HepG2 (cell line): Measurements from ENCODE around the gene GARS1. TPM values are rescaled to one million over a fixed set of nuclear protein-coding genes. Genes with fewer than 3 reads are reported as not detected.

Experiments
- ATAC-seq: fragments of 200-7000 bp; cut with Tn5 transposase; 3 replicates; pipeline ENCODE4 v1.9.1; 2020; ENCODE audit warnings: mild to moderate bottlenecking, moderate library complexity
- BruUV-seq: library from RNA; stranded (reverse); fragments of 400-500 nt; replicated peaks from 2 replicates; lab custom pipeline; 2021; lab: Mats Ljungman, UMichigan
- CTCF ChIA-PET: fragments of 300-600 bp; formaldehyde crosslinking; extraction: SDS; loops from one replicate; lab custom pipeline; 2021; ENCODE audit warnings: low total read pairs, inconsistent platforms, low intra/inter-chr PET ratio; lab: Yijun Ruan, JAX
- POLR2A ChIA-PET: fragments of 350-600 bp; sonication (Branson Sonifier 250); formaldehyde crosslinking; loops from one replicate; lab custom pipeline; 2020; ENCODE audit warnings: antibody characterized with exemption, inconsistent platforms; lab: Yijun Ruan, JAX
- DNase-seq: peaks from one replicate; pipeline ENCODE4 v3.0.0-alpha.2; 2015; ENCODE audit warnings: low spot score
- FAIRE-seq: peaks from 3 replicates; lab custom pipeline; 2011; peaks lifted over from hg19 to GRCh38; lab: Jason Lieb, UNC
- H2AFZ ChIP-seq: one replicate; pipeline ENCODE4 v1.6.1; 2011; ENCODE audit warnings: low read length, inconsistent platforms
- H3K27ac ChIP-seq: fragments of 300-600 bp; 3 replicates; pipeline ENCODE4 v1.8.0; 2011; ENCODE audit warnings: mixed run types, mild to moderate bottlenecking, mixed read lengths, low read length, inconsistent platforms; ENCODE audit not compliant: insufficient read depth; ENCODE audit errors: extremely low read length
- H3K27me3 ChIP-seq, 2 experiments: fragments of 200-600 bp in 1 of 2; 2 replicates in 1 of 2; 3 replicates in 1 of 2; pipeline versions ENCODE4 v1.6.0 to v1.8.0; 2011; ENCODE audit warnings: low read length in 2 of 2, mild to moderate bottlenecking in 2 of 2, moderate library complexity in 2 of 2, inconsistent platforms in 1 of 2; ENCODE audit not compliant: insufficient read depth in 2 of 2, control insufficient read depth in 1 of 2
- H3K36me3 ChIP-seq, 2 experiments: fragments of 200-600 bp in 1 of 2; replicated peaks in 1 of 2; 2 replicates in 1 of 2; 3 replicates in 1 of 2; pipeline versions ENCODE4 v1.5.1 to v1.8.0; 2011; ENCODE audit warnings: low read length in 2 of 2, inconsistent platforms in 1 of 2; ENCODE audit not compliant: insufficient read depth in 2 of 2, control insufficient read depth in 1 of 2
- H3K4me1 ChIP-seq: 2 replicates; pipeline ENCODE4 v1.5.1; 2012; ENCODE audit warnings: low read length, inconsistent platforms; ENCODE audit not compliant: insufficient read depth
- H3K4me2 ChIP-seq: 2 replicates; pipeline ENCODE4 v1.6.0; 2011; ENCODE audit warnings: low read depth, low read length, inconsistent platforms
- H3K4me3 ChIP-seq, 3 experiments: fragments of 200-600 bp in 1 of 3; sonication (generic), shearing (Covaris generic) in 1 of 3; replicated peaks in 1 of 3; 2 replicates each; pipeline ENCODE4 v1.5.1; 2011 to 2016; ENCODE audit warnings: low read length in 3 of 3, inconsistent platforms in 2 of 3, low read depth in 2 of 3, mild to moderate bottlenecking in 2 of 3, control low read depth in 1 of 3, mixed read lengths in 1 of 3; ENCODE audit not compliant: insufficient read depth in 1 of 3
- H3K79me2 ChIP-seq: one replicate; pipeline ENCODE4 v1.6.1; 2011; ENCODE audit warnings: low read length, inconsistent platforms; ENCODE audit not compliant: insufficient read depth
- H3K9ac ChIP-seq: 2 replicates; pipeline ENCODE4 v1.6.0; 2011; ENCODE audit warnings: mild to moderate bottlenecking, low read depth, low read length, inconsistent platforms; ENCODE audit not compliant: insufficient read depth
- H3K9me3 ChIP-seq: 2 replicates; pipeline ENCODE4 v1.5.1; 2012; ENCODE audit warnings: mild to moderate bottlenecking, low read length
- H4K20me1 ChIP-seq: 2 replicates; pipeline ENCODE4 v1.6.0; 2011; ENCODE audit warnings: inconsistent platforms, mild to moderate bottlenecking, low read length, moderate library complexity; ENCODE audit not compliant: insufficient read depth
- DNMT3B ChIP-seq: conservative IDR thresholded peaks from 2 replicates; pipeline ENCODE4 v1.6.1; 2016; ENCODE audit warnings: missing biosample characterization, control low read depth
- GPN1 ChIP-seq: sonication (generic); formaldehyde crosslinking; IDR thresholded peaks from 2 replicates; pipeline ENCODE4 v1.5.1; 2020; ENCODE audit warnings: missing genetic modification reagents, borderline replicate concordance
- JUND ChIP-seq: sonication (generic); formaldehyde crosslinking; IDR thresholded peaks from 2 replicates; pipeline ENCODE4 v1.8.0; 2022; ENCODE audit warnings: mild to moderate bottlenecking, missing genetic modification reagents
- KDM6A ChIP-seq: IDR thresholded peaks from 2 replicates; pipeline ENCODE4 v1.6.1; 2016; ENCODE audit warnings: low read depth
- MXD4 ChIP-seq: IDR thresholded peaks from 2 replicates; pipeline ENCODE4 v1.6.1; 2016; ENCODE audit warnings: mild to moderate bottlenecking, missing biosample characterization, missing genetic modification reagents
- RFX1 ChIP-seq: fragments of 450-650 bp; IDR thresholded peaks from 2 replicates; pipeline ENCODE4 v1.6.1; 2017
- RFXAP ChIP-seq: sonication (generic); formaldehyde crosslinking; IDR thresholded peaks from 2 replicates; pipeline ENCODE4 v1.4.0; 2020; ENCODE audit warnings: missing genetic modification reagents, borderline replicate concordance
- ZNF33B ChIP-seq: sonication (generic); formaldehyde crosslinking; IDR thresholded peaks from 2 replicates; pipeline ENCODE4 v1.5.1; 2020; ENCODE audit warnings: mild to moderate bottlenecking, missing genetic modification reagents
- ZNF343 ChIP-seq: sonication (generic); formaldehyde crosslinking; IDR thresholded peaks from 2 replicates; pipeline ENCODE4 v1.4.0; 2020; ENCODE audit warnings: mild to moderate bottlenecking, missing genetic modification reagents
- ZNF501 ChIP-seq: sonication (generic); formaldehyde crosslinking; IDR thresholded peaks from 2 replicates; pipeline ENCODE4 v1.5.1; 2020; ENCODE audit warnings: mild to moderate bottlenecking, moderate library complexity, missing genetic modification reagents
- ZNF558 ChIP-seq: sonication (generic); formaldehyde crosslinking; IDR thresholded peaks from 2 replicates; pipeline ENCODE4 v1.9.0; 2022; ENCODE audit warnings: mild to moderate bottlenecking, missing genetic modification reagents, borderline replicate concordance
- ZNF724P ChIP-seq: sonication (generic); formaldehyde crosslinking; IDR thresholded peaks from 2 replicates; pipeline ENCODE4 v1.8.0; 2022; ENCODE audit warnings: missing genetic modification reagents, borderline replicate concordance
- WGBS: methylation state at CpG from one replicate; pipeline ENCODE4 v1.1.6; 2017; ENCODE audit warnings: low lambda C conversion rate; 5-methylcytosine and 5-hydroxymethylcytosine counted together
- in situ Hi-C: cut with HindIII; loops from 2 replicates; pipeline ENCODE4 v1.10.0; 2017; ENCODE audit warnings: low pct_unique_long_range_greater_than_20kb; ENCODE audit not compliant: extremely low pct_ligation_motif_present
- intact Hi-C: fragments of 100-400 bp; cut with micrococcal nuclease; formaldehyde crosslinking; loops from one replicate; pipeline ENCODE4 v1.10.0; 2022; ENCODE audit not compliant: unreplicated experiment
- polyA plus RNA-seq, 8 experiments: library from polyadenylated mRNA; depleted of rRNA in 3 of 8; stranded (reverse) in 7 of 8; unstranded in 1 of 8; fragments of >200 nt; fragmentation: Illumina TruSeq in 4 of 8; extraction: Trizol in 4 of 8; gene quantifications; 2 replicates each; pipeline versions ENCODE4 v1.2.1 to v1.2.3, GENCODE V29; 2011 to 2016; ENCODE audit warnings: low read depth in 4 of 8, missing spikeins in 1 of 8, mixed read lengths in 1 of 8; ENCODE audit not compliant: insufficient read depth in 1 of 8
- total RNA-seq, 5 experiments: library from RNA; depleted of rRNA; stranded (reverse); fragments of >200 nt; fragmentation: Illumina TruSeq; extraction: Trizol; gene quantifications; 2 replicates each; pipeline ENCODE4 v1.2.3, GENCODE V29; 2016; ENCODE audit warnings: low read depth in 1 of 5
- TF ChIP-seq, protein P1 (sequence below): sonication (generic); formaldehyde crosslinking; IDR thresholded peaks from 2 replicates; pipeline ENCODE4 v1.5.1; 2020; ENCODE audit warnings: missing genetic modification reagents, mild to moderate bottlenecking, borderline replicate concordance
- TF ChIP-seq, protein P2 (sequence below): sonication (generic); formaldehyde crosslinking; IDR thresholded peaks from 2 replicates; pipeline ENCODE4 v1.5.1; 2020; ENCODE audit warnings: missing genetic modification reagents, mild to moderate bottlenecking, borderline replicate concordance

The GARS1 gene
- total and polyA plus RNA-seq, 2 of the 13 experiments (the other 11 are each of a cell fraction or from before 2014, with no cell fraction given): 140 to 460 TPM

DNA sequence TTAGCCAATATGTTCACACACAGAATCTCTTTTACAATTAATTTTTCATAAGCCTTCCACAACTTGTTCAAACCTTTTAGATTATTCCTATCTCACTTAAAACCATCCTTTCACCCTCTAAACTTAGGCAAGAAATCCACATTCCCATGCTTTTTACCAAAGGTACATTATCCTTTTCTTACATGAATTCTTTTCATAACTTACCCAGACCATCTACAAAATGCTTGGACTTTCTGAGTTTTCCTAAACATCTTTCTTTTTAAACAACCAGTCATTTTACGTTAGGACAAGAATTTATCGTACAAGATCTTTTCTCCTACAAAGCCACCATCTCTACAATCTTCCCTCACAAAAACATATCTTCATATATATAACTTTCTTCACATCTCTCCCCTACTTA, 18.8 kb upstream of the GARS1 start:
- DNase-seq: no peak
- H3K4me2 ChIP-seq: no peak overlapping the region
- no peak for ATAC-seq
- no peak overlapping the region for H2AFZ ChIP-seq
- FAIRE-seq: no peak
- TF ChIP-seq ZNF501 (CRISPR knock-in tag): no peak
- 0 out of 2 replicates have a peak, but pooled peaks have one; percentile 49 for TF ChIP-seq ZNF724P (CRISPR knock-in tag)
- ChIA-PET POLR2A (no interaction called here), CTCF (no interaction called here)
- H4K20me1 ChIP-seq: no peaks in the 10 kb centered on the region
- WGBS: 97% methylated on average over 2 of the region's 2 CpGs
- no peak overlapping the region for H3K4me3 ChIP-seq
- no peaks in the 10 kb centered on the region for H3K27me3 ChIP-seq
- in situ Hi-C loops (no loop called here), intact Hi-C loops (no loop called here)
- peaks cover 21% of the 10 kb centered on the region for H3K9me3 ChIP-seq
- H3K4me1 ChIP-seq: no peaks in the 10 kb centered on the region
- peaks cover 1 to 23% of the 10 kb centered on the region in 2 experiments; a peak in 3 of 5 replicates for H3K36me3 ChIP-seq
- no peak overlapping the region for H3K9ac ChIP-seq
- no TSS peak for BruUV-seq
- H3K79me2 ChIP-seq: no peaks in the 10 kb centered on the region
- no peak overlapping the region for H3K27ac ChIP-seq

DNA sequence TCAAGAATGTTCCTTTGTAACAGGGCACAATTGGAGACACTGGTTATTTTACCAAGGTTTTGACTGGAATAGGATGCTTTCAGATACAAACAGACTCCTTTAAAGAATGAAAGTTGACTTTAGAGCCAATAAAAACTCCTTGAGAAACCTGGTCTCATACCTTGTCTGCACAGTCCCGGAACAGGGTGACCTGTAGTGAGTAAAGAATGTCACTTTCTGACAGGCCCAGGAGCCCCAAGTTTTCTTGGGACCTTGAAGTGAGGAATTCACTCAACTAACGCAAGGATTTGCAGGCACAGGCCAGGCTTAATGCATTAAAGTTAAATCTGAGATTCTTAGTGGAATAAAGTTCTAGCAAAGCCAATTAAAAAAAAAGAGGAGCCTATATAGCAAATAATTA, 11.5 kb upstream of the GARS1 start:
- Histone ChIP-seq H3K27me3 (no peaks in the 10 kb centered on the region), H3K27ac (no peak overlapping the region), H4K20me1 (no peaks in the 10 kb centered on the region), H3K4me3 (no peak overlapping the region), H3K9ac (no peak overlapping the region), H3K79me2 (no peaks in the 10 kb centered on the region), H3K9me3 (0 out of 2 replicates have a peak, but pooled peaks cover 4% of the 10 kb centered on the region), H3K4me1 (no peaks in the 10 kb centered on the region), H3K4me2 (no peak overlapping the region), H3K36me3 (peaks cover 0 to 25% of the 10 kb centered on the region in 2 experiments; a peak in 2 of 5 replicates), H2AFZ (no peak overlapping the region)
- FAIRE-seq: no peak
- POLR2A ChIA-PET: no interaction called here
- 100% methylated on average over 2 of the region's 2 CpGs for WGBS
- no peak for DNase-seq
- no TSS peak for BruUV-seq
- in situ Hi-C loops: no loop called here
- CTCF ChIA-PET: no interaction called here
- ATAC-seq: no peak
- intact Hi-C loops: no loop called here
- no peak for TF ChIP-seq ZNF33B (CRISPR knock-in tag)
- TF ChIP-seq RFX1: no peak
- TF ChIP-seq, protein P1, sequence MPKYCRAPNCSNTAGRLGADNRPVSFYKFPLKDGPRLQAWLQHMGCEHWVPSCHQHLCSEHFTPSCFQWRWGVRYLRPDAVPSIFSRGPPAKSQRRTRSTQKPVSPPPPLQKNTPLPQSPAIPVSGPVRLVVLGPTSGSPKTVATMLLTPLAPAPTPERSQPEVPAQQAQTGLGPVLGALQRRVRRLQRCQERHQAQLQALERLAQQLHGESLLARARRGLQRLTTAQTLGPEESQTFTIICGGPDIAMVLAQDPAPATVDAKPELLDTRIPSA (CRISPR knock-in tag): no peak
- no peak for TF ChIP-seq JUND (CRISPR knock-in tag)
- TF ChIP-seq ZNF558: no peak
- TF ChIP-seq GPN1 (CRISPR knock-in tag): no peak
- TF ChIP-seq, protein P2, sequence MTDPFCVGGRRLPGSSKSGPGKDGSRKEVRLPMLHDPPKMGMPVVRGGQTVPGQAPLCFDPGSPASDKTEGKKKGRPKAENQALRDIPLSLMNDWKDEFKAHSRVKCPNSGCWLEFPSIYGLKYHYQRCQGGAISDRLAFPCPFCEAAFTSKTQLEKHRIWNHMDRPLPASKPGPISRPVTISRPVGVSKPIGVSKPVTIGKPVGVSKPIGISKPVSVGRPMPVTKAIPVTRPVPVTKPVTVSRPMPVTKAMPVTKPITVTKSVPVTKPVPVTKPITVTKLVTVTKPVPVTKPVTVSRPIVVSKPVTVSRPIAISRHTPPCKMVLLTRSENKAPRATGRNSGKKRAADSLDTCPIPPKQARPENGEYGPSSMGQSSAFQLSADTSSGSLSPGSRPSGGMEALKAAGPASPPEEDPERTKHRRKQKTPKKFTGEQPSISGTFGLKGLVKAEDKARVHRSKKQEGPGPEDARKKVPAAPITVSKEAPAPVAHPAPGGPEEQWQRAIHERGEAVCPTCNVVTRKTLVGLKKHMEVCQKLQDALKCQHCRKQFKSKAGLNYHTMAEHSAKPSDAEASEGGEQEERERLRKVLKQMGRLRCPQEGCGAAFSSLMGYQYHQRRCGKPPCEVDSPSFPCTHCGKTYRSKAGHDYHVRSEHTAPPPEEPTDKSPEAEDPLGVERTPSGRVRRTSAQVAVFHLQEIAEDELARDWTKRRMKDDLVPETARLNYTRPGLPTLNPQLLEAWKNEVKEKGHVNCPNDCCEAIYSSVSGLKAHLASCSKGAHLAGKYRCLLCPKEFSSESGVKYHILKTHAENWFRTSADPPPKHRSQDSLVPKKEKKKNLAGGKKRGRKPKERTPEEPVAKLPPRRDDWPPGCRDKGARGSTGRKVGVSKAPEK (CRISPR knock-in tag): no peak
- no peak for TF ChIP-seq DNMT3B (CRISPR knock-in tag)
- no peak for TF ChIP-seq MXD4 (CRISPR knock-in tag)
- no peak for TF ChIP-seq RFXAP (CRISPR knock-in tag)
- TF ChIP-seq ZNF343: no peak
- no peak for TF ChIP-seq KDM6A (CRISPR knock-in tag)
